ENCODE measurements around the gene CAB39. TPM values are rescaled to one million over a fixed set of nuclear protein-coding genes. Genes with fewer than 3 reads are reported as not detected.

The CAB39 gene
- polyA plus RNA-seq, 1 donor from 2014 or later = 118 TPM

DNA sequence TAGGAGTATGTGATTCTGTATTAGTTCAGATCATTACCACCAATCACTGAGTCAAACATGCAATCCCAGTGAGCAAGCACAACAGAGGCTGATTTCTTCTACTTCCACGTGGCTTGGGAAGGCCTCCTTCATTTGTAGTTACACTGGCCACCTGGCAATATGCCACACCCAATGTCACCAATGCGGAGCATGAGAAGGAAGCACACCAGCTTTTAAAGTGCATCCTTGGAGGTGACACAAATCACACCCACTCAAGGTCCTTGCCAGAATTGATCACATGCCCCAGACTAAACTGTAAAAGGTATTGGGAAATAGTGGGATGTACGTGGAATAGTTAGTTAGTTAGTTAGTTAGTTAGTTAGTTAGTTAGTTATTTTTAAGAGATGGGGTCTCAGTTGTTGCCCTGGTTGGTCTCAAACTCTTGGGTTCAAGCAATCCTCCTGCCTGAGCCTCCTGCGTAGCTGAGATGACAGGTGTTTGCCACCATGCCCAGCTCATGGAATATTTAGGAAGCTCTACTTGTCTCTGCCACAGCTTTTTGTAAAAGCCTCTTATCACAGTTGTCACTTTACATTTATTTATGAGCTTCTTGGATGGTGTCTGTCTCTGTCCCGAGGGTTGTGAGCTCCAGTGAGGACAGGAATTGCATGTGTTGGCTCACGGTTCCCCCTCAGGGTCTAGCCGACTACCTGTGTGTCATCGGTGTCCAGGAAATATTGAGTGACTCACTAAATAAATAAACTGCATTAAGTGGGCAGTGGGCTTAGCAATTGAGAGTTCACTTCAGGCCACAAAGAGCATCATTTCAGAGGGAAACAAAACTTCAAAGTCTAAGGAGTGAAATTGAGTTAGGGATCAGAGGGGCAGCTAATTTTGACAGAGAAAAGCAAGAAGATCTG lies 28.1 kb upstream of the CAB39 start:
- no peaks in the 10 kb centered on the region for H3K9me3 ChIP-seq (ENCODE audit: low read length)
- no peaks in the 10 kb centered on the region for H3K9me2 ChIP-seq (ENCODE audit: insufficient read depth, low read length)
- no peaks in the 10 kb centered on the region for H3K27me3 ChIP-seq (ENCODE audit: insufficient read depth, low read depth, low read length)
- H3K9ac ChIP-seq (ENCODE audit: low read length) = no peak overlapping the region
- H4K20me1 ChIP-seq (ENCODE audit: insufficient read depth) = no peaks in the 10 kb centered on the region
- H2AFZ ChIP-seq (ENCODE audit: low read depth, low read length) = no peak overlapping the region
- H3K79me2 ChIP-seq (replicated peaks; ENCODE audit: insufficient read depth, low read length) = no peaks in the 10 kb centered on the region
- TF ChIP-seq EZH2 (IDR thresholded peaks at IDR 0.05; ENCODE audit: borderline replicate concordance, insufficient read depth, low read length, poor library complexity, severe bottlenecking) (no peak), EP300 (conservative IDR thresholded peaks at IDR 0.05; ENCODE audit: poor library complexity, severe bottlenecking) (no peak), TAF1 (IDR thresholded peaks at IDR 0.05; ENCODE audit: low read depth) (no peak)
- TF ChIP-seq, protein P1, sequence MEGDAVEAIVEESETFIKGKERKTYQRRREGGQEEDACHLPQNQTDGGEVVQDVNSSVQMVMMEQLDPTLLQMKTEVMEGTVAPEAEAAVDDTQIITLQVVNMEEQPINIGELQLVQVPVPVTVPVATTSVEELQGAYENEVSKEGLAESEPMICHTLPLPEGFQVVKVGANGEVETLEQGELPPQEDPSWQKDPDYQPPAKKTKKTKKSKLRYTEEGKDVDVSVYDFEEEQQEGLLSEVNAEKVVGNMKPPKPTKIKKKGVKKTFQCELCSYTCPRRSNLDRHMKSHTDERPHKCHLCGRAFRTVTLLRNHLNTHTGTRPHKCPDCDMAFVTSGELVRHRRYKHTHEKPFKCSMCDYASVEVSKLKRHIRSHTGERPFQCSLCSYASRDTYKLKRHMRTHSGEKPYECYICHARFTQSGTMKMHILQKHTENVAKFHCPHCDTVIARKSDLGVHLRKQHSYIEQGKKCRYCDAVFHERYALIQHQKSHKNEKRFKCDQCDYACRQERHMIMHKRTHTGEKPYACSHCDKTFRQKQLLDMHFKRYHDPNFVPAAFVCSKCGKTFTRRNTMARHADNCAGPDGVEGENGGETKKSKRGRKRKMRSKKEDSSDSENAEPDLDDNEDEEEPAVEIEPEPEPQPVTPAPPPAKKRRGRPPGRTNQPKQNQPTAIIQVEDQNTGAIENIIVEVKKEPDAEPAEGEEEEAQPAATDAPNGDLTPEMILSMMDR (IDR thresholded peaks at IDR 0.05; ENCODE audit: poor library complexity, severe bottlenecking) = no peak
- H3K27ac ChIP-seq (ENCODE audit: low read length) = no peak overlapping the region
- no peaks in the 10 kb centered on the region for H3K36me3 ChIP-seq (ENCODE audit: insufficient read depth, low read length)
- no peaks in the 10 kb centered on the region for H3F3A ChIP-seq (ENCODE audit: insufficient read depth, low read length, poor library complexity, severe bottlenecking)
- H3K4me3 ChIP-seq (ENCODE audit: low read length) = no peak overlapping the region
- H3K4me2 ChIP-seq (ENCODE audit: low read length) = no peak overlapping the region

DNA sequence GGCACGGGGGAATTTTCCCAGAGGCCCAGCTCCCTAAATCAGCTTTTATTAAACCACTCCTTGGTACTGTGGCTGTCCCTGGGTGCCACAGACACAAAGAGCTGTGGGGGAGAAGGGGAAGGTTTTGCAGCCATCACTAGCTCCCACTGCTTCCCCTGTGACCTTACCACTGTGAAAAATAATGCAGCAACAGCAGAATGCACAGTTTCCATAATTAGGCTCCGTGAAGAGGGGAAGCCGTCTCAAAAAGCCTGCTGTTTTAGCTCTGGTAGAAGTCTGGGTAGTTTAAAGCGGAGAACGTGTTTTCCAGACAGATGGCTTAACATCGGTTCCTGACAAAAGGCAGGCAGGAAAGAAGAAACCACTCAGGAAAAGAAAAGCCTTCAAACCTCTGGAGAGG lies 27.5 kb upstream of the CAB39 start:
- Histone ChIP-seq H3K79me2 (replicated peaks; ENCODE audit: insufficient read depth, low read length) (no peaks in the 10 kb centered on the region), H3K9ac (ENCODE audit: low read length) (no peak overlapping the region), H3K9me2 (ENCODE audit: insufficient read depth, low read length) (no peaks in the 10 kb centered on the region), H3K4me2 (ENCODE audit: low read length) (no peak overlapping the region), H3K36me3 (ENCODE audit: insufficient read depth, low read length) (no peaks in the 10 kb centered on the region), H2AFZ (ENCODE audit: low read depth, low read length) (no peak overlapping the region), H3F3A (ENCODE audit: insufficient read depth, low read length, poor library complexity, severe bottlenecking) (no peaks in the 10 kb centered on the region), H3K9me3 (ENCODE audit: low read length) (no peaks in the 10 kb centered on the region), H3K4me3 (ENCODE audit: low read length) (no peak overlapping the region), H4K20me1 (ENCODE audit: insufficient read depth) (no peaks in the 10 kb centered on the region), H3K27ac (ENCODE audit: low read length) (no peak overlapping the region), H3K27me3 (ENCODE audit: insufficient read depth, low read depth, low read length) (no peaks in the 10 kb centered on the region)
- TF ChIP-seq POLR2AphosphoS5 (IDR thresholded peaks at IDR 0.05) (no peak), RAD21 (conservative IDR thresholded peaks at IDR 0.05) (no peak), MXI1 (conservative IDR thresholded peaks at IDR 0.05; ENCODE audit: poor library complexity, severe bottlenecking) (no peak), TAF1 (IDR thresholded peaks at IDR 0.05; ENCODE audit: low read depth) (no peak), EZH2 (IDR thresholded peaks at IDR 0.05; ENCODE audit: borderline replicate concordance, insufficient read depth, low read length, poor library complexity, severe bottlenecking) (no peak), EP300 (conservative IDR thresholded peaks at IDR 0.05; ENCODE audit: poor library complexity, severe bottlenecking) (no peak), SMC3 (conservative IDR thresholded peaks at IDR 0.05; ENCODE audit: poor library complexity) (no peak)
- TF ChIP-seq, protein P1 (IDR thresholded peaks at IDR 0.05; ENCODE audit: poor library complexity, severe bottlenecking) = no peak
- TF ChIP-seq, protein P2, sequence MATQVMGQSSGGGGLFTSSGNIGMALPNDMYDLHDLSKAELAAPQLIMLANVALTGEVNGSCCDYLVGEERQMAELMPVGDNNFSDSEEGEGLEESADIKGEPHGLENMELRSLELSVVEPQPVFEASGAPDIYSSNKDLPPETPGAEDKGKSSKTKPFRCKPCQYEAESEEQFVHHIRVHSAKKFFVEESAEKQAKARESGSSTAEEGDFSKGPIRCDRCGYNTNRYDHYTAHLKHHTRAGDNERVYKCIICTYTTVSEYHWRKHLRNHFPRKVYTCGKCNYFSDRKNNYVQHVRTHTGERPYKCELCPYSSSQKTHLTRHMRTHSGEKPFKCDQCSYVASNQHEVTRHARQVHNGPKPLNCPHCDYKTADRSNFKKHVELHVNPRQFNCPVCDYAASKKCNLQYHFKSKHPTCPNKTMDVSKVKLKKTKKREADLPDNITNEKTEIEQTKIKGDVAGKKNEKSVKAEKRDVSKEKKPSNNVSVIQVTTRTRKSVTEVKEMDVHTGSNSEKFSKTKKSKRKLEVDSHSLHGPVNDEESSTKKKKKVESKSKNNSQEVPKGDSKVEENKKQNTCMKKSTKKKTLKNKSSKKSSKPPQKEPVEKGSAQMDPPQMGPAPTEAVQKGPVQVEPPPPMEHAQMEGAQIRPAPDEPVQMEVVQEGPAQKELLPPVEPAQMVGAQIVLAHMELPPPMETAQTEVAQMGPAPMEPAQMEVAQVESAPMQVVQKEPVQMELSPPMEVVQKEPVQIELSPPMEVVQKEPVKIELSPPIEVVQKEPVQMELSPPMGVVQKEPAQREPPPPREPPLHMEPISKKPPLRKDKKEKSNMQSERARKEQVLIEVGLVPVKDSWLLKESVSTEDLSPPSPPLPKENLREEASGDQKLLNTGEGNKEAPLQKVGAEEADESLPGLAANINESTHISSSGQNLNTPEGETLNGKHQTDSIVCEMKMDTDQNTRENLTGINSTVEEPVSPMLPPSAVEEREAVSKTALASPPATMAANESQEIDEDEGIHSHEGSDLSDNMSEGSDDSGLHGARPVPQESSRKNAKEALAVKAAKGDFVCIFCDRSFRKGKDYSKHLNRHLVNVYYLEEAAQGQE (IDR thresholded peaks at IDR 0.05; ENCODE audit: borderline replicate concordance) = no peak

All from neural cell (in vitro differentiated cells).